IMR-90 (cell line): ENCODE measurements around the gene GLIS1. TPM values are rescaled to one million over a fixed set of nuclear protein-coding genes. Genes with fewer than 3 reads are reported as not detected.

Source experiments
- ATAC-seq: fragments of 200-7000 bp; cut with Tn5 transposase; 2 replicates; pipeline ENCODE4 v1.9.1; 2020; ENCODE audit warnings: low read depth, mild to moderate bottlenecking, moderate library complexity
- BruUV-seq: library from RNA; stranded (reverse); fragments of 400-500 nt; replicated peaks from 2 replicates; lab custom pipeline; 2021; lab: Mats Ljungman, UMichigan
- CTCF ChIA-PET: fragments of 300-600 bp; formaldehyde crosslinking; extraction: SDS; loops from one replicate; lab custom pipeline; 2021; ENCODE audit warnings: antibody characterized with exemption; lab: Yijun Ruan, JAX
- POLR2A ChIA-PET: fragments of 300-600 bp; sonication (Branson Sonifier 250); formaldehyde crosslinking; loops from one replicate; lab custom pipeline; 2022; ENCODE audit warnings: antibody characterized with exemption; ENCODE audit not compliant: unreplicated experiment; lab: Charles Lee
- DNase-seq: peaks from one replicate; pipeline ENCODE4 v3.0.0; 2013
- H2AFZ ChIP-seq: replicated peaks from 2 replicates; pipeline ENCODE3; 2013; ENCODE audit warnings: low read length, mild to moderate bottlenecking; ENCODE audit not compliant: poor library complexity
- H2AK5ac ChIP-seq: 2 replicates; pipeline ENCODE4 v1.6.1; 2013; ENCODE audit warnings: low read depth, low read length, inconsistent platforms
- H2AK9ac ChIP-seq: replicated peaks from 2 replicates; pipeline ENCODE3; 2013; ENCODE audit warnings: mild to moderate bottlenecking, low read depth, low read length, moderate library complexity; ENCODE audit not compliant: poor library complexity
- H2BK120ac ChIP-seq: 2 replicates; pipeline ENCODE4 v1.6.1; 2013; ENCODE audit warnings: low read depth, low read length, inconsistent platforms
- H2BK15ac ChIP-seq: 3 replicates; pipeline ENCODE4 v1.6.1; 2013; ENCODE audit warnings: low read depth, low read length, inconsistent platforms
- H2BK20ac ChIP-seq: 2 replicates; pipeline ENCODE4 v1.6.1; 2013; ENCODE audit warnings: low read depth, mild to moderate bottlenecking, inconsistent platforms, low read length, moderate library complexity
- H2BK5ac ChIP-seq: 2 replicates; pipeline ENCODE4 v1.6.1; 2013; ENCODE audit warnings: mild to moderate bottlenecking, low read depth, low read length, inconsistent platforms; ENCODE audit not compliant: poor library complexity, severe bottlenecking
- H3K14ac ChIP-seq: replicated peaks from 2 replicates; pipeline ENCODE4 v1.6.1; 2013; ENCODE audit warnings: low read depth, low read length, inconsistent platforms
- H3K18ac ChIP-seq: 2 replicates; pipeline ENCODE4 v1.6.1; 2013; ENCODE audit warnings: low read depth, low read length, control low read depth
- H3K23ac ChIP-seq: 2 replicates; pipeline ENCODE4 v1.6.1; 2013; ENCODE audit warnings: low read depth, low read length, inconsistent platforms
- H3K27ac ChIP-seq: 2 replicates; pipeline ENCODE4 v1.5.1; 2013; ENCODE audit warnings: mild to moderate bottlenecking, control low read depth, low read length; ENCODE audit not compliant: insufficient read depth
- H3K27me3 ChIP-seq: 2 replicates; pipeline ENCODE4 v1.6.1; 2013; ENCODE audit warnings: low read length; ENCODE audit not compliant: control insufficient read depth, insufficient read depth
- H3K36me3 ChIP-seq: 2 replicates; pipeline ENCODE4 v1.6.1; 2013; ENCODE audit warnings: low read length, mixed read lengths; ENCODE audit not compliant: control insufficient read depth, insufficient read depth
- H3K4ac ChIP-seq: 2 replicates; pipeline ENCODE4 v1.6.1; 2013; ENCODE audit warnings: low read depth, low read length, inconsistent platforms
- H3K4me1 ChIP-seq: 2 replicates; pipeline ENCODE4 v1.6.1; 2013; ENCODE audit warnings: low read length, mixed read lengths; ENCODE audit not compliant: control insufficient read depth, insufficient read depth
- H3K4me2 ChIP-seq: 2 replicates; pipeline ENCODE4 v1.6.1; 2013; ENCODE audit warnings: low read depth, mild to moderate bottlenecking, control low read depth, low read length, moderate library complexity
- H3K4me3 ChIP-seq: 2 replicates; pipeline ENCODE4 v1.5.1; 2013; ENCODE audit warnings: low read depth, mild to moderate bottlenecking, control low read depth, low read length, moderate library complexity; ENCODE audit not compliant: insufficient read depth
- H3K56ac ChIP-seq: 2 replicates; pipeline ENCODE4 v1.6.1; 2013; ENCODE audit warnings: low read length, inconsistent platforms; ENCODE audit not compliant: insufficient read depth; ENCODE audit errors: extremely low read depth
- H3K79me1 ChIP-seq, 2 experiments: 2 replicates each; pipeline ENCODE4 v1.6.1; 2013; ENCODE audit warnings: low read length in 2 of 2, inconsistent platforms in 1 of 2, low read depth in 1 of 2
- H3K9ac ChIP-seq: 2 replicates; pipeline ENCODE4 v1.6.1; 2013; ENCODE audit warnings: low read depth, low read length, control low read depth
- H3K9me1 ChIP-seq: 2 replicates; pipeline ENCODE4 v1.6.1; 2013; ENCODE audit warnings: low read length, inconsistent platforms; ENCODE audit not compliant: insufficient read depth
- H3K9me3 ChIP-seq: 2 replicates; pipeline ENCODE4 v1.6.1; 2013; ENCODE audit warnings: low read length; ENCODE audit not compliant: control insufficient read depth, insufficient read depth
- H4K20me1 ChIP-seq: 2 replicates; pipeline ENCODE4 v1.6.1; 2013; ENCODE audit warnings: low read length, inconsistent platforms; ENCODE audit not compliant: insufficient read depth
- H4K5ac ChIP-seq: 2 replicates; pipeline ENCODE4 v1.6.1; 2013; ENCODE audit warnings: mild to moderate bottlenecking, low read depth, low read length, control low read depth
- H4K8ac ChIP-seq, 2 experiments: 2 replicates each; pipeline ENCODE4 v1.6.1; 2013; ENCODE audit warnings: low read depth in 2 of 2, low read length in 2 of 2, control low read depth in 1 of 2, inconsistent platforms in 1 of 2
- H4K91ac ChIP-seq: 2 replicates; pipeline ENCODE4 v1.6.1; 2013; ENCODE audit warnings: low read depth, low read length, inconsistent platforms; ENCODE audit not compliant: insufficient read depth
- SMC3 ChIP-seq: fragments of 150-350 bp; IDR thresholded peaks from 2 replicates; pipeline ENCODE4 v1.6.1; 2016; ENCODE audit warnings: low read depth, mild to moderate bottlenecking, antibody characterized with exemption, low read length, moderate library complexity
- WGBS, 2 experiments: methylation state at CpG; one replicate each; pipeline versions ENCODE4 v1.1.5 to v1.1.7; 2013; ENCODE audit warnings: missing lambda C conversion rate in 2 of 2; ENCODE audit not compliant: insufficient read length in 1 of 2; ENCODE audit errors: extremely low coverage in 2 of 2; 5-methylcytosine and 5-hydroxymethylcytosine counted together
- dilution Hi-C: fragments of 300-500 bp; cut with HindIII; formaldehyde crosslinking; loops from one replicate; pipeline ENCODE4 v1.14.3; 2018; ENCODE audit warnings: low sequenced_read_pairs; ENCODE audit not compliant: unreplicated experiment
- in situ Hi-C: fragments of 300-500 bp; cut with MboI; formaldehyde crosslinking; loops from 3 replicates; pipeline ENCODE4 v1.14.3; 2019; ENCODE audit warnings: low sequenced_read_pairs, inconsistent platforms, mixed read lengths
- intact Hi-C: fragments of 100-400 bp; cut with micrococcal nuclease; formaldehyde crosslinking; loops from 2 replicates; pipeline ENCODE4 v1.10.0; 2022
- polyA plus RNA-seq, 3 experiments: library from polyadenylated mRNA; depleted of rRNA; stranded (reverse); fragments of >200 nt; gene quantifications; 2 replicates each; pipeline ENCODE4 v1.2.3, GENCODE V29; 2012; ENCODE audit warnings: low replicate concordance in 1 of 3
- total RNA-seq: library from RNA; depleted of rRNA; stranded (reverse); fragments of >200 nt; gene quantifications from 2 replicates; pipeline ENCODE4 v1.2.3, GENCODE V29; 2012
- TF ChIP-seq, protein P1 (sequence below): fragments of 150-350 bp; IDR thresholded peaks from 2 replicates; pipeline ENCODE4 v1.6.1; 2017; ENCODE audit warnings: mild to moderate bottlenecking, antibody characterized with exemption, low read length, low read depth

Gene GLIS1
- total and polyA plus RNA-seq, 2 of the 4 experiments (the other 2 are of a cell fraction), result 0.18 to 2.3 TPM

DNA sequence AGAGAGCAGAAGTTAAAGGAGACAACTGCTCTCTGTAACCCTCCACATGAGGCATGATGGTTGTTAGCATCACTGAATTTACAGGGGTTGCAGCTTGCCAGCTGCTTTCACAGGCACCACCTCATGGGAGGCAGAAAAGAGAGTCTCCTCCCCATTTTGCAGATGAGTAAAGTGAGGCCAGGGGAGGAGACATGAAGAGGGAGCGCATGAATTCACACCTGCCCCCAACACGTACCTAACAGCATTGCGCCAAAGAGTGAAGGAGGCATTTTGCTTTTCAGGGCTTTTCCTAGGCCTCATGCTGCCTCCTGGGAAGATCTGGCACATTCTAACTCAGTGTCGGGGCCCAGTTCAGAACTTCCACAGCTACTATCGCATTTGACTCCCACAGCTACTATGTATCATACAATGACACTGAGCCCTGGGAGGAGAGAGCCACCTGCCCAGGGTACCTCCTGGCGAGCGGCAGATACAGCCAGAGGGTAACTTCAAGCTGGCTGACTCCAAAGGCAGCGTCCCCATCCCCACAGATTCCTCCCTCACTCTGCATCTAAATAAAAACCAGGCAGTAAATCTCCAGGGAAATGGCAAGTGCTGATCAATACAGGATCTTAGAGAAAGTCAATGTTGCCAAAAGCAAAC is 34.0 kb downstream of the GLIS1 start:
- no peaks in the 10 kb centered on the region for H3K4me1 ChIP-seq
- no peak overlapping the region for H2BK120ac ChIP-seq
- H3K4me3 ChIP-seq, result no peak overlapping the region
- CTCF ChIA-PET, result interaction anchor here (0.7 kb wide), 1 partner anchor 11 kb away, joined by 4 read pairs; no protein-coding TSS in a partner anchor
- H2BK15ac ChIP-seq, result no peak overlapping the region
- H3K9me3 ChIP-seq, result no peaks in the 10 kb centered on the region
- peaks cover 0 to 4% of the 10 kb centered on the region in 2 experiments; a peak in 2 of 4 replicates for H3K79me1 ChIP-seq
- H4K91ac ChIP-seq, result no peak overlapping the region
- H3K4me2 ChIP-seq, result no peak overlapping the region
- no peak overlapping the region for H4K8ac ChIP-seq
- H3K9ac ChIP-seq, result no peak overlapping the region
- no peaks in the 10 kb centered on the region; the same call in none of the 2 replicates for H3K36me3 ChIP-seq
- H3K9me1 ChIP-seq, result no peaks in the 10 kb centered on the region
- H3K4ac ChIP-seq, result no peak overlapping the region
- in situ Hi-C loops (no loop called here), intact Hi-C loops (no loop called here), dilution Hi-C loops (no loop called here)
- H3K14ac ChIP-seq, result no peak overlapping the region
- H2AK9ac ChIP-seq, result no peak overlapping the region
- no peak overlapping the region for H2BK5ac ChIP-seq
- WGBS, 2 experiments, result 83% methylated on average over 2 of the region's 8 CpGs; no CpG with 5 or more reads in 1 of the 2 experiments
- BruUV-seq, result no TSS peak
- no peak overlapping the region for H3K27ac ChIP-seq
- H4K20me1 ChIP-seq, result peaks cover 17% of the 10 kb centered on the region
- H4K5ac ChIP-seq, result no peak overlapping the region
- TF ChIP-seq, protein P1, sequence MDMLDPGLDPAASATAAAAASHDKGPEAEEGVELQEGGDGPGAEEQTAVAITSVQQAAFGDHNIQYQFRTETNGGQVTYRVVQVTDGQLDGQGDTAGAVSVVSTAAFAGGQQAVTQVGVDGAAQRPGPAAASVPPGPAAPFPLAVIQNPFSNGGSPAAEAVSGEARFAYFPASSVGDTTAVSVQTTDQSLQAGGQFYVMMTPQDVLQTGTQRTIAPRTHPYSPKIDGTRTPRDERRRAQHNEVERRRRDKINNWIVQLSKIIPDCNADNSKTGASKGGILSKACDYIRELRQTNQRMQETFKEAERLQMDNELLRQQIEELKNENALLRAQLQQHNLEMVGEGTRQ, result no peak
- no peak for TF ChIP-seq SMC3
- DNase-seq (no peak), ATAC-seq (no peak)
- no peak overlapping the region for H2AK5ac ChIP-seq
- H3K56ac ChIP-seq, result no peak overlapping the region
- peaks cover 7% of the 10 kb centered on the region for H3K27me3 ChIP-seq
- H3K23ac ChIP-seq, result no peak overlapping the region
- H2BK20ac ChIP-seq, result no peak overlapping the region
- POLR2A ChIA-PET, result no interaction called here
- H2AFZ ChIP-seq, result no peak overlapping the region
- no peak overlapping the region for H3K18ac ChIP-seq
